DND-41 (cell line): Measurements from ENCODE around the gene IL17B.

Source experiments
- ATAC-seq: fragments of 200-7000 bp; cut with Tn5 transposase; 3 replicates; pipeline ENCODE4 v1.9.1; 2021; ENCODE audit warnings: low read depth; ENCODE audit not compliant: insufficient read depth
- DNase-seq: peaks from one replicate; pipeline ENCODE4 v3.0.0-alpha.2; 2020
- H2AFZ ChIP-seq: 2 replicates; pipeline ENCODE4 v1.6.0; 2012; ENCODE audit warnings: low read depth, low read length
- H3K27ac ChIP-seq: 2 replicates; pipeline ENCODE4 v1.5.1; 2012; ENCODE audit warnings: low read length, inconsistent platforms
- H3K27me3 ChIP-seq: fragments of 200-600 bp; sonication (generic); 2 replicates; pipeline ENCODE4 v1.6.0; 2012; ENCODE audit warnings: low read length, mild to moderate bottlenecking, inconsistent platforms; ENCODE audit not compliant: insufficient read depth, poor library complexity
- H3K36me3 ChIP-seq: 2 replicates; pipeline ENCODE4 v1.5.1; 2012; ENCODE audit warnings: low read length, inconsistent platforms; ENCODE audit not compliant: insufficient read depth
- H3K4me1 ChIP-seq: 2 replicates; pipeline ENCODE4 v1.5.1; 2012; ENCODE audit warnings: mild to moderate bottlenecking, low read length; ENCODE audit not compliant: insufficient read depth
- H3K4me2 ChIP-seq: 2 replicates; pipeline ENCODE4 v1.6.0; 2012; ENCODE audit warnings: mild to moderate bottlenecking, moderate library complexity, low read length, inconsistent platforms; ENCODE audit not compliant: insufficient read depth
- H3K4me3 ChIP-seq, 2 experiments: fragments of 200-600 bp in 1 of 2; shearing (Covaris generic) in 1 of 2; 2 replicates each; pipeline ENCODE4 v1.5.1; 2012 to 2016; ENCODE audit warnings: inconsistent platforms in 2 of 2, low read length in 2 of 2, mild to moderate bottlenecking in 2 of 2, low read depth in 1 of 2, moderate library complexity in 1 of 2
- H3K79me2 ChIP-seq: 2 replicates; pipeline ENCODE4 v1.6.0; 2012; ENCODE audit warnings: low read length, inconsistent platforms; ENCODE audit not compliant: insufficient read depth
- H3K9ac ChIP-seq: 2 replicates; pipeline ENCODE4 v1.6.0; 2012; ENCODE audit warnings: low read depth, mild to moderate bottlenecking, inconsistent platforms, low read length, moderate library complexity
- H3K9me3 ChIP-seq: 2 replicates; pipeline ENCODE4 v1.5.1; 2012; ENCODE audit warnings: low read length, moderate library complexity, mild to moderate bottlenecking, inconsistent platforms; ENCODE audit not compliant: insufficient read depth, severe bottlenecking
- H4K20me1 ChIP-seq: 2 replicates; pipeline ENCODE4 v1.6.0; 2012; ENCODE audit warnings: low read length; ENCODE audit not compliant: insufficient read depth
- CTCF ChIP-seq: IDR thresholded peaks from 2 replicates; pipeline ENCODE4 v1.5.1; 2012; ENCODE audit warnings: borderline replicate concordance, low read length, moderate library complexity, mild to moderate bottlenecking; ENCODE audit not compliant: poor library complexity, severe bottlenecking; ENCODE audit errors: extremely low read depth
- EZH2 ChIP-seq: IDR thresholded peaks from 3 replicates; pipeline ENCODE4 v1.6.1; 2012; ENCODE audit warnings: borderline replicate concordance, low read depth, mild to moderate bottlenecking, moderate library complexity, low read length, inconsistent platforms; ENCODE audit not compliant: severe bottlenecking

The IL17B gene

GRCh38 chr5:149365418-149365817 is 13.7 kb downstream of the IL17B start:
- Histone ChIP-seq H3K4me2 (no peak overlapping the region), H4K20me1 (no peaks in the 10 kb centered on the region; the same call in 1 of the 2 replicates), H3K27ac (no peak overlapping the region), H3K79me2 (no peaks in the 10 kb centered on the region), H3K4me3 (no peak overlapping the region), H3K9me3 (no peaks in the 10 kb centered on the region), H3K9ac (no peak overlapping the region), H3K4me1 (no peaks in the 10 kb centered on the region), H3K27me3 (no peaks in the 10 kb centered on the region), H3K36me3 (no peaks in the 10 kb centered on the region), H2AFZ (no peak overlapping the region)
- no peak for TF ChIP-seq CTCF
- TF ChIP-seq EZH2: no peak
- no peak for DNase-seq
- no peak for ATAC-seq

GRCh38 chr5:149364719-149365118 is 14.4 kb downstream of the IL17B start:
- Histone ChIP-seq H3K4me2 (no peak overlapping the region), H3K4me3 (no peak overlapping the region), H3K79me2 (no peaks in the 10 kb centered on the region), H3K27ac (no peak overlapping the region), H3K9ac (no peak overlapping the region), H3K36me3 (no peaks in the 10 kb centered on the region), H2AFZ (no peak overlapping the region), H3K27me3 (no peaks in the 10 kb centered on the region), H3K9me3 (no peaks in the 10 kb centered on the region), H4K20me1 (no peaks in the 10 kb centered on the region; the same call in 1 of the 2 replicates), H3K4me1 (peaks cover 6% of the 10 kb centered on the region; the same call in 1 of the 2 replicates)
- TF ChIP-seq EZH2: no peak
- TF ChIP-seq CTCF: no peak
- DNase-seq: no peak
- no peak for ATAC-seq

DNA sequence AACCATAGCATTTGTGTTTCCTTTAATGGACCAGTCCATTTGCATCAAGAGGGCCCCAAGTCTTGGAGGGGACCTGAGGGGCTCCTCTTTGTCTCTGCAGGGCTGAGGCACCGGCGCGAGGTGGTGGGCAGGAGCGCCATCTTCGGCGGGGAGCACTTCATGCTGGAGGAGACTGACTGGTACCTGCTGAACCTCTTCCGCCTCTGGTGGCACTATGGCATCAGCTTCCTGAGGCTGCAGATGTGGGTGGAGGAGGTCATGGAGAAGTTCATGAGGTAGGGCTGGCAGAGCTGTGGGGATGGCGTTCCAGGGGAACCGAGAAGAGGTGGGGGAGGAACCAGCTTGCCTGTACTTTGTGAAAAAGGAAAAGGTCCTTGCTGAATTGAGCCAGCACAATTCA is 15.2 kb downstream of the IL17B start:
- Histone ChIP-seq H3K4me3 (no peak overlapping the region), H3K9ac (no peak overlapping the region), H3K79me2 (0 out of 2 replicates have a peak, but pooled peaks cover 3% of the 10 kb centered on the region), H3K9me3 (no peaks in the 10 kb centered on the region), H2AFZ (no peak overlapping the region), H4K20me1 (no peaks in the 10 kb centered on the region; the same call in 1 of the 2 replicates), H3K4me1 (peaks cover 13% of the 10 kb centered on the region), H3K27ac (no peak overlapping the region), H3K36me3 (no peaks in the 10 kb centered on the region), H3K4me2 (no peak overlapping the region), H3K27me3 (no peaks in the 10 kb centered on the region)
- TF ChIP-seq EZH2 (no peak), CTCF (no peak)
- ATAC-seq (no peak), DNase-seq (no peak)

- H3K27me3 ChIP-seq: no peaks in the 10 kb centered on the region
- H3K4me1 ChIP-seq: peaks cover 19% of the 10 kb centered on the region
- no peak overlapping the region for H3K27ac ChIP-seq
- no peaks in the 10 kb centered on the region; the same call in 1 of the 2 replicates for H4K20me1 ChIP-seq
- H3K79me2 ChIP-seq: peaks cover 8% of the 10 kb centered on the region
- H3K4me3 ChIP-seq: no peak overlapping the region
- no peaks in the 10 kb centered on the region for H3K36me3 ChIP-seq
- no peak overlapping the region for H3K4me2 ChIP-seq
- ATAC-seq: no peak
- no peak for DNase-seq
- no peaks in the 10 kb centered on the region for H3K9me3 ChIP-seq
- no peak for TF ChIP-seq EZH2
- TF ChIP-seq CTCF: no peak
- H3K9ac ChIP-seq: no peak overlapping the region
- no peak overlapping the region for H2AFZ ChIP-seq
These were observed 15.7 kb downstream of the IL17B start for GRCh38 chr5:149363358-149363757.
